GM18520 (cell line): ENCODE results near the gene EGR1.
"Not testable (repeated sequence)": the region's sequence is repeated elsewhere in the genome, so short reads cannot be mapped to it uniquely, and the experiment has no call there.

Source experiments
- ATAC-seq: cut with Tn5 transposase; IDR thresholded peaks from one replicate; pipeline ENCODE4 v1.9.1; 2021; ENCODE audit not compliant: unreplicated experiment

Gene EGR1

DNA sequence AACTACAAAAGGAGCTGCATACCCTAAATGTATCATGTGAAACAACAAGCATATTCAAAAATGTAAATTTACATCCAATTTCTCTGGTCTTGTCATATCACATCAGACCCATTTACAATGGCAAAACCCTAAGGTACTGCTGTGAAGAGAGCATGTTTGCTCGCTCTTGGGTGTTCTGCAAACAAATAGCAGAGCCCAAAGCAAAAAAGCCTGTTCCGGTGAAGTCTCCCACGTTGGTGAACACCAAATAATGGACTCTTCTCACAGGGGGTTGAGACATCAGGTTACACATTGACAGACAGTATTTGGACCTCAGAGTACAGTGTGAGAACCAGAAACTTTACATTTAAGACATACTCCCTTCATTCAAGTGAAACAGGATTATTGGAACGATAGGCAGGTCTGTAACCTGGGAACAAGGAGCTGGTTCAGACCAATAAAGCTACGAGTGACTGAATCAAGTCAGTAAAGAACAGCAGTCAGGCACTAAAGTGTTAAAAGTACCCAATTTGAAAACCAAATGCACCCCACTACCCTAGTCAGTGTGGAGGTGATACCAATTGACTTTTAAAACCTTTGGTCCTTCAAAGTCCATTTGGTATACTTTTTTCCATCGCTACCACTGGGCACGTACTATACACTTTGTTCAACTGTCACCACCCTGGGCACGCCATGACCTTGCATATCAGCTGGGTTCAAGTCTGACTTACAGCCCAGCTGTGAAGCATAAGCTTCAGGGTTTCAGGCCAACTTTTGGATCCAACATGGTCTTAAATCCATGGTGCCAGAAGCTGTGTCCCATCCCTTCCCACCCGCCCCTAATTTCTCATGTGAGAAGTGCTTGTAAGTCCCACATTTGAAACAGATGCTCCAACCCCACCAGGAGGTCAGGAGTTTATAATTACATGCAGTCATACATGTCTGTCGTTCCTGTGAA, 41.4 kb downstream of the EGR1 start:
- ATAC-seq = no peak

GRCh38 chr5:138507485-138507884, 42.2 kb downstream of the EGR1 start:
- ATAC-seq = not testable (repeated sequence)

DNA sequence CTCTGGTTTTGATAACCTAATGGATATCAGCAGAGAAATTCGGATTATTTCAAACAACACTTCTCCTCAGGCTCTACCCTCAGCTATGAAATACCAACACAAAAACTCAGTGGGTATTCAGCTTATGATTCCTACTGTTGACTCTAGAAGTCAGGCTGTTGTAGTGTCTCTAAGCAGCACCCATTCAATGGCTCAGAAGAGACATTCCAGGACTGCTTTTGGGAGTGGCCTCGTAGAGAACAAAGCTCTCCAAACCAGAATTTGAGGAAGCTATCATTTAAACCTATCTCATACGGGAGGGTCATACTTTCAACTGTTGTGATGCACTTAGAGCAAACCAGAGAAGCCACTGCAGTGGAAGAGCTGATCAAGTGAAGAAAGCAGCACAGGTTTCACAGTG, 43.7 kb downstream of the EGR1 start:
- ATAC-seq = no peak

GRCh38 chr5:138514021-138514420, 48.7 kb downstream of the EGR1 start:
- no peak for ATAC-seq

GRCh38 chr5:138515556-138516245, 50.4 kb downstream of the EGR1 start:
- ATAC-seq = no peak

GRCh38 chr5:138517437-138517836, 52.2 kb downstream of the EGR1 start:
- no peak for ATAC-seq
